Ovary (tissue), 9 donors: ENCODE results near the gene ZNF576. TPM values are rescaled to one million over a fixed set of nuclear protein-coding genes. Genes with fewer than 3 reads are reported as not detected.

ENCODE experiments used
- DNase-seq, 5 donors: peaks; one replicate each; pipeline ENCODE4 v3.0.0-alpha.2; 2019 to 2020
- H3K27ac ChIP-seq, 2 donors: fragments of 200-600 bp; one replicate each; pipeline versions ENCODE4 v1.5.1 to v1.8.0; 2019 to 2022
- H3K27me3 ChIP-seq: fragments of 200-600 bp; one replicate; pipeline ENCODE4 v1.8.0; 2022
- H3K36me3 ChIP-seq: fragments of 200-600 bp; sonication (generic); one replicate; pipeline ENCODE4 v1.5.1; 2019
- H3K4me1 ChIP-seq: one replicate; pipeline ENCODE4 v1.8.1; 2013; ENCODE audit warnings: mild to moderate bottlenecking, moderate library complexity; ENCODE audit not compliant: insufficient read depth
- H3K4me3 ChIP-seq: fragments of 200-600 bp; sonication (generic); one replicate; pipeline ENCODE4 v1.5.1; 2017
- H3K9me3 ChIP-seq, 2 donors: fragments of 200-600 bp in 1 of 2; sonication (generic) in 1 of 2; one replicate each; pipeline versions ENCODE4 v1.5.1 to v1.8.1; 2013 to 2019; ENCODE audit warnings: mild to moderate bottlenecking in 1 of 2, moderate library complexity in 1 of 2
- EP300 ChIP-seq: sonication (generic); formaldehyde crosslinking; IDR thresholded peaks from one replicate; pipeline ENCODE4 v1.6.1; 2017; ENCODE audit warnings: antibody characterized with exemption
- POLR2A ChIP-seq: fragments of 450-650 bp; IDR thresholded peaks from one replicate; pipeline ENCODE4 v1.6.1; 2017; ENCODE audit warnings: antibody characterized with exemption, mild to moderate bottlenecking, moderate library complexity
- WGBS, 3 donors: extraction: QIAGEN DNeasy Blood & Tissue Kit in 1 of 3; methylation state at CpG; one replicate each; pipeline versions ENCODE4 v1.1.5 to v1.1.7; 2013 to 2017; 5-methylcytosine and 5-hydroxymethylcytosine counted together
- intact Hi-C, 4 donors: fragments of 100-400 bp; cut with DNase I; formaldehyde crosslinking; loops; one replicate each; pipeline versions ENCODE4 v1.11.0 to v1.15.1; 2022 to 2023
- polyA plus RNA-seq, 2 donors: library from polyadenylated mRNA; stranded (reverse); fragments of 200-250 nt in 1 of 2; fragments of 350-450 nt in 1 of 2; fragmentation: Illumina TruSeq in 1 of 2; extraction: RNeasy Lipid Tissue Mini Kit (QIAGEN cat#74804) in 1 of 2; gene quantifications; one replicate each; pipeline ENCODE4 v1.2.3, GENCODE V29; 2013 to 2014
- total RNA-seq, 7 donors: library from RNA; depleted of rRNA in 2 of 7; stranded (reverse); fragments of >200 nt in 2 of 7; fragmentation: NEBNext Ultra II Directional in 3 of 7; extraction: Animal tissue kit (Norgen Biotek cat#: 25700) in 3 of 7; gene quantifications; one replicate each; pipeline versions ENCODE4 v1.1.0 to v1.2.4, GENCODE V29; 2016 to 2023
- TF ChIP-seq, protein P1 (sequence below), 3 donors: fragments of 450-650 bp in 2 of 3; fragments of 200-600 bp in 1 of 3; IDR thresholded peaks; one replicate each; pipeline versions ENCODE4 v1.5.1 to v1.8.0; 2016 to 2022; ENCODE audit warnings: antibody characterized with exemption in 3 of 3, mild to moderate bottlenecking in 1 of 3
- donor health status: DM: no; HTN: no; CAD: no; lungs with moderate emphysema.
- donor health status: DM: no; HTN: no; CAD: no.
- donor health status: Bipolar disorder and iron deficiency.
- donor health status: DM: yes; HTN: yes; CAD: no.
- donor health status: DM: no; HTN: no; CAD: no.
- donor health status: DM: yes; HTN: yes; CAD: no.

ZNF576 gene
- total and polyA plus RNA-seq, 9 donors, result 8.6 to 22.4 (median 16.6) TPM

DNA sequence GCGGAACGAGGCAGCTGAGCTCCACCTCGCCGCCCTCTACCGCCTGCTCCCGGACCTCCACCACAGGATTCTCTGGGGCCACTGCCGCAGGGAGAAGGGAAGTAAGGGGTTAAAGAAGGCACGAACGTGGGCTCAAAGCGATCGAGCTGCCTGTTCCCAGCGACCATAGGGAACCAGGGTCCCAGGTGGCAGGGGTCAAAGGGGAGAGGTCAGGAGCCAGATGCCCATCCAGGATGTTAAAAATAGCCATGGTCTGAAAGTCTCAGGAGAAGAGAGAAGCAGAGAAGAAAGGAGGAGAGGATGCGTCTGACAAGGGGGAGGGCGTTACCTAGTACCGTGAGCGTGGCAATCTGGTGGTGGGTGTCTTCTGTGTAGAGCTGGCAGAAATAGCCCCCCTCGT, 30.4 kb downstream of the ZNF576 start:
- H3K27ac ChIP-seq, result no peak overlapping the region
- no peak for DNase-seq
- H3K4me1 ChIP-seq, result no peaks in the 10 kb centered on the region
- no peak overlapping the region for H3K4me3 ChIP-seq
- H3K27me3 ChIP-seq, result no peaks in the 10 kb centered on the region
- H3K36me3 ChIP-seq, result no peaks in the 10 kb centered on the region
- no peaks in the 10 kb centered on the region for H3K9me3 ChIP-seq
- WGBS, 3 donors, result 62 to 64% (median 63%) methylated on average over 17 of the region's 17 CpGs
- intact Hi-C loops, result no loop called here
- TF ChIP-seq, protein P1, sequence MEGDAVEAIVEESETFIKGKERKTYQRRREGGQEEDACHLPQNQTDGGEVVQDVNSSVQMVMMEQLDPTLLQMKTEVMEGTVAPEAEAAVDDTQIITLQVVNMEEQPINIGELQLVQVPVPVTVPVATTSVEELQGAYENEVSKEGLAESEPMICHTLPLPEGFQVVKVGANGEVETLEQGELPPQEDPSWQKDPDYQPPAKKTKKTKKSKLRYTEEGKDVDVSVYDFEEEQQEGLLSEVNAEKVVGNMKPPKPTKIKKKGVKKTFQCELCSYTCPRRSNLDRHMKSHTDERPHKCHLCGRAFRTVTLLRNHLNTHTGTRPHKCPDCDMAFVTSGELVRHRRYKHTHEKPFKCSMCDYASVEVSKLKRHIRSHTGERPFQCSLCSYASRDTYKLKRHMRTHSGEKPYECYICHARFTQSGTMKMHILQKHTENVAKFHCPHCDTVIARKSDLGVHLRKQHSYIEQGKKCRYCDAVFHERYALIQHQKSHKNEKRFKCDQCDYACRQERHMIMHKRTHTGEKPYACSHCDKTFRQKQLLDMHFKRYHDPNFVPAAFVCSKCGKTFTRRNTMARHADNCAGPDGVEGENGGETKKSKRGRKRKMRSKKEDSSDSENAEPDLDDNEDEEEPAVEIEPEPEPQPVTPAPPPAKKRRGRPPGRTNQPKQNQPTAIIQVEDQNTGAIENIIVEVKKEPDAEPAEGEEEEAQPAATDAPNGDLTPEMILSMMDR (IDR thresholded peaks at IDR 0.05), result no peak
- TF ChIP-seq EP300, result no peak

GRCh38 chr19:43628646-43629326, 32.4 kb downstream of the ZNF576 start:
- TF ChIP-seq EP300 (no peak), POLR2A (no peak)
- TF ChIP-seq, protein P1 (IDR thresholded peaks at IDR 0.05), result no peak
- intact Hi-C loops, result no loop called here
- H3K4me1 ChIP-seq, result no peaks in the 10 kb centered on the region
- no peaks in the 10 kb centered on the region for H3K36me3 ChIP-seq
- no peak overlapping the region for H3K4me3 ChIP-seq
- no peaks in the 10 kb centered on the region for H3K27me3 ChIP-seq
- H3K9me3 ChIP-seq, result no peaks in the 10 kb centered on the region
- no peak for DNase-seq
- H3K27ac ChIP-seq, result no peak overlapping the region
- 84 to 94% (median 87%) methylated on average over 3 of the region's 3 CpGs for WGBS, 3 donors

GRCh38 chr19:43631491-43631890, 35.1 kb downstream of the ZNF576 start:
- Histone ChIP-seq H3K4me1 (no peaks in the 10 kb centered on the region), H3K27me3 (no peaks in the 10 kb centered on the region), H3K27ac (no peak overlapping the region), H3K9me3 (no peaks in the 10 kb centered on the region), H3K36me3 (no peaks in the 10 kb centered on the region), H3K4me3 (no peak overlapping the region)
- TF ChIP-seq EP300 (no peak), POLR2A (no peak)
- TF ChIP-seq, protein P1 (IDR thresholded peaks at IDR 0.05), result no peak
- intact Hi-C loops, result no loop called here
- WGBS, 3 donors, result 86 to 90% (median 88%) methylated on average over 5 of the region's 5 CpGs
- no peak for DNase-seq

- H3K27ac ChIP-seq, result no peak overlapping the region
- no peaks in the 10 kb centered on the region for H3K9me3 ChIP-seq
- no peaks in the 10 kb centered on the region for H3K27me3 ChIP-seq
- no peak for TF ChIP-seq EP300
- TF ChIP-seq, protein P1 (IDR thresholded peaks at IDR 0.05), result no peak
- TF ChIP-seq POLR2A, result no peak
- no peak overlapping the region for H3K4me3 ChIP-seq
- 71 to 85% (median 73%) methylated on average over 4 of the region's 4 CpGs for WGBS, 3 donors
- H3K4me1 ChIP-seq, result no peaks in the 10 kb centered on the region
- intact Hi-C loops, result no loop called here
- DNase-seq, result no peak
- no peaks in the 10 kb centered on the region for H3K36me3 ChIP-seq
These were observed 37.1 kb downstream of the ZNF576 start for GRCh38 chr19:43633520-43633919.
